Activated CD4-positive, alpha-beta T cell treated with anti-CD3 and anti-CD28 coated beads, Interleukin-2, amount 50 U/mL, for 16 hours (primary cell): ENCODE data around the gene PMP22.
"Not testable (repeated sequence)": the region's sequence is repeated elsewhere in the genome, so short reads cannot be mapped to it uniquely, and the experiment has no call there.

Source experiments
- DNase-seq: peaks from one replicate; pipeline ENCODE4 v3.0.0-alpha.2; 2020

Gene PMP22

GRCh38 chr17:15250135-15250860 lies 14.8 kb downstream of the PMP22 start:
- DNase-seq = no peak

DNA sequence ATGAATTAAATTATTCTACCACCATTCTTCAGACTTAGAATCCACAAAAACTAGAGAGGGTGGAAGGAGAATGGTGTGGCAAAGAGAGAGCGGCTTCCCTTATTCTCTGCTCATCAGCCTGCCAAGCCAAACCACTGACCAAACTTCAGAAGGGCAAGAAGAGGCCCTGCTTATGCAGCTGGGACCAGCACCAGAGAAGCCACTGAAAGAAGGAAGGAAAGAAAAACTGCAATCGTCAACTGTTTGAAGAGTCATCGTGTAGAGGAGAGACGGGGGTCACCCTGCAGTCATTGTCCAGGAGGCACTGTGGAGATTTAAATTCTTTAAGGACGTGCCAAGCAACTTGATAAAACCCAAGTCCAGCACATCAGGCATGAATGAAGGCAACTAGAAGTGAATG lies 15.6 kb downstream of the PMP22 start:
- DNase-seq = no peak

DNA sequence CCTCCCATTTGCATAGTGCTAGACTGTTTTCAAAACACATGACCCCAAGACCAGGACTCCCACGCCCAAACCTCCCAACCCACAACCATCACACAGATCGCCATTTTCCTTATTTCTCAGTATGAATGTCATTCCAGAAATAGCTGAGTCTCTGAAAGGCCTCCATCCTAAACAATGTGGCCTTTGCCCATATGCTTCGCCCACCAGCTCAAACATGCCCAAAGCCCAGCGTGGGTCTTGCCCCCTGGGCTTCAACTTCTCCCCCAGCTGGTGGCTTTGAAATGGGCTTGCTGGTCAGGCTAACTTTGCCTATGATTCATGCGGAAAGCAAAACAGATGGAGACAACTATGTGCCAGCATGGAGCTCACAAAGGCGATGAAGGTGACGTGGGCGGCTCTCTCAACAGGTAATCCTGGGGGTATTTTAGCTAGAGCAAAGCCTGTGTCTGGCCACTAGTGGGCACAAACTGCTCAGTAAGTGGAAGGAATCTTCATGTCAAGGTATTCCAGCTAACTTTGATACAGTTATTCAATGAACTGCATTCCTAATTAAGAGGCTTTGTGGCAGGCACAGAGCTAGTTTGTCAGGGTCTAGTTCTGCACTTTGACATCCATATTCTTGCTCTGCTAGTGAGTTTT lies 17.1 kb downstream of the PMP22 start:
- no peak for DNase-seq

- DNase-seq = no peak
These were observed 20.1 kb downstream of the PMP22 start for GRCh38 chr17:15245054-15245453.

GRCh38 chr17:15240644-15241043 lies 24.5 kb downstream of the PMP22 start:
- DNase-seq = no peak

DNA sequence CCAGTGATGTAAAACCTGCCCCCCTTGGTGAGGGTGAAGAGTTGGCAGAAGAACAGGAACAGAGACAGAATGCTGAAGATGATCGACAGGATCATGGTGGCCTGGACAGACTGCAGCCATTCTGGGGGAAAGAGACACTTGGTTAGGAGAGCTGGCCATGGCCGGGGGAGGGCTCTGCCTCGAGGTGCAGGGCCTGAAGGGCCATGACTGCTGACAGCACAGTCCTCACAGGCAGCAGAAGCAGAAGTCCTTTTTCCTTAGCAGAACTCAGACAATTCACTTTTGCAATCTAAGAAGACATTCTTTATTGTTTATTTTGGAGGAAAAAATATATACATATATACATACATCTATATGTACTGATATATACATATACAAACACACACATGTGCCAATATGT lies 25.6 kb downstream of the PMP22 start:
- DNase-seq = no peak

GRCh38 chr17:15238676-15239422 lies 26.3 kb downstream of the PMP22 start:
- DNase-seq = no peak

GRCh38 chr17:15238057-15238456 lies 27.1 kb downstream of the PMP22 start:
- no peak for DNase-seq

DNA sequence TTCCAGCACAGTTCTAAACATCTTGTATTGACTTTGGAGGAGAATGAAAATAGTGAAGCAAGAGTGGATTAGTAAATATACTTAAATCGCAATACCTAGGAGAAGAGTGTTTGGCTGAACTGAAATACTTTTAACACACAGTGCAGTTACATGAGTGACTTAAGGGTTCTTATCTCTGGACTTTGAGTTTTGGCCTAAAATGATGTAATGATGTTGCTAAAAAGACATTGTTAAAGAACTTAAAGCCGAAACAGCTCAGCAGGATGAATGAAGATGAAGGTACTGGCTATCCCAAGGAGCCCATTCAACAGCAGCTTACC lies 28.1 kb downstream of the PMP22 start:
- DNase-seq = no peak

- no peak for DNase-seq
These were observed 28.6 kb downstream of the PMP22 start for GRCh38 chr17:15236281-15237105.

- DNase-seq = no peak
These were observed 31.2 kb downstream of the PMP22 start for GRCh38 chr17:15233971-15234370.

DNA sequence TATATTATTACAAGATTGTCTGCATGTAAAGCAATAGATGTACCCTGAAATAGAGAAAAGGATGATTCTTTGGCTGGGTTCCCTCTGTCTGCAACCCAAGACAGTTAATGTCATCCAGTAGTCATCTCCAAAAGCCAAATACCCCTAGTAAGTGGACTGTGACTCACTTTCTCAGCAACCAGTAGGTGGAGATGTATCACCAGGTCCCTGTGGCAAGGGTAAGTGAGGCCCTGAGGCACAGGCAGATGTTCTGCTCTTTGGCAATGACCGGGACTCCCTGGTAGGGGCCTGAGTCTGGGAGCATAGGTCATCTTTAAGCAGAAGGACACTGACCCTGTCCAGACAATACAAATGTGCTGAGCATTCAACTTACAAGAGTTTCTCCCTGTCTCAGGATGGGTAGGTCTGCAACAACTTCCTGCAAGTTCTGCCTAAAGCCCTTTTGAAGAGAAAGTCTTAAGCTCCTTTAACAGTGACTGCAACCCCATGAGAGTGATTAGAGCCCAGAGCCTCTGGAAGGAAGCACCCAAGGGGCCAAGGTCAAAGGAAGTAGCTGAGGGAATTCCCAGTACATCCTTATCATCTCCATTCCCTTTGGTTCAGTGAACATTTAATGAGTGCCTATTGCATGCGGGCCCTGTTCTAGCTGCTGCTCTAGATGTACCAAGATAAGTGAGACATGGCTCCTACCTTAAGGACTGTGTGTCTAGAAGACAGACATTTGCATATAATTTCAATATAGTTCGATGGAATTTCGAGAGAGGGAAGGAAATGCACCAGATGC lies 31.9 kb downstream of the PMP22 start:
- DNase-seq = peak; percentile 21

DNA sequence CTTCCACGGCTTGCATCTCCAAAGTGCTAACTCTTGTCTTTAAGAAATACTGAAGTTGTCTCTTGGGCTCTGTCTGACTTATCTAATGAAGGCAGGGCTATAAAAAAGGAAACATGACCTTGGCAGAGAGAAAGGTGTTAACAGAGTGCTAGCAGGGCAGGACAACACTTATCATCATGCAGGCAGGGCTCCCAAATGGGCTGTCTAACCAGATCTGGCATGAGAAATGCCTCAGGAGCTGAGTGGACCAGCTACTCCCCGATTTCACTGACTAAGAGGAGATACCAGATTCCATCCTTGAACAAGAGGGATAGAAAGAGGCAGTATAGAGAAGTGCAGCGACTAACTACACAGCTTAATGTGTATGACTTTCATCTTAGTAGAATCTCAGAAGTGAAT lies 32.6 kb downstream of the PMP22 start:
- no peak for DNase-seq

DNA sequence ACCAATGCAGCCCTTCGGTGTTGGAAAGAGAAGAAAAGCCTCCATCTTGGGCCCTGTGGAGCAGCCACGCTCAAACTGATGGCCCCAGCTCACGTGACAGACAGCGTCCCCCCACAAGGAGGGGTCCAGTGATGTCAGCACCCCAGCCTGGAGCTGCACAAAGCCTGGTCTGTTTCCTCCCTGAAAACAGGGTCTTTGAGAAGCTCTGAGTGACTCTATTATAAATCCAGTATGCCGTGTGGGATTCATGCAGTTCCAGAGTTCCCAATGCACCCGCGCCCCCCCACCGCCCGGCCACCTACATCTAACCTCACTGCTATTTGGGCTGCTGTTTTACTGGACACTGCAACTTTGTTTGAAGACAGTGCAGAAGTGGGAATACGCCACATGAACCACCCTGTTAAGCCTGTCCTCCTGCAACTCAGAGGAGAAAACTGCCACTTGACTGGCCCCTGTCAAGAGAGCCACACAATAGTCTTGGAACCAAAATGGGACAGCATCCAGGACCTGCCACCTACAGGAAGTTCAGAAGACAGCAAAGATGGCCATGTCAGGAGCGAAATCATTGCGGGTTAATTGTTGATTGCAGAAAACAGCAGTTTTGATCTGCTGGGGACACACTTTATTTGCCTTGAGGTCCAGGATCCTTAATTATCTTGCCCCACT lies 33.1 kb downstream of the PMP22 start:
- no peak for DNase-seq

DNA sequence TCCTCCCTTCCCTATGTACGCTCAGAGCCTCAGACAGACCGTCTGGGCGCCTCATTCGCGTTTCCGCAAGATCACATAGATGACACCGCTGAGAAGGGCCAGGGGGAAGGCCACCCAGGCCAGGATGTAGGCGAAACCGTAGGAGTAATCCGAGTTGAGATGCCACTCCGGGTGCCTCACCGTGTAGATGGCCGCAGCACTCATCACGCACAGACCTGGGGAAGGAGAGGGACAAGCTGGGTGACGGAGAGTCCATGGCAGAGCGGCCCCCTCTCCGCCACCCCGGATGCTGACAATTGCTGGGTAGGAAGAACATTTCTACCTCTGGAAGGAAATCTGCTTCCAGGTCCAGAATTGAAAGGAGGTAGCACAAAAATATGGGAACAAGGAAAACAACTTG lies 34.3 kb downstream of the PMP22 start:
- DNase-seq = no peak

DNA sequence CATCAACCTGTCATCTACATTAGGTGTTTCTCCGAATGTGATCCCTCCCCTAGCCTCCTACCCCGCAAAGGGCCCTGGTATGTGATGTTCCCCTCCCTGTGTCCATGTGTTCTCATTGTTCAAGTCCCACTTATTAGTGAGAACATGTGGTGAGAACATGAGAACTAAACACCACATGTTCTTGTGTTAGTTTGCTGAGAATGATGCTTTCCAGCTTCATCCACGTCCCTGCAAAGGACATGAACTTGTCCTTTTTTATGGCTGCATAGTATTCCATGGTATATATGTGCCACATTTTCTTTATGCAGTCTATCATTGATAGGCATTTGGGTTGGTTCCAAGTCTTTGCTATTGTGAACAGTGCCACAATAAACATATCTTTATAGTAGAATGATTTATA lies 43.3 kb downstream of the PMP22 start:
- not testable (repeated sequence) for DNase-seq

DNA sequence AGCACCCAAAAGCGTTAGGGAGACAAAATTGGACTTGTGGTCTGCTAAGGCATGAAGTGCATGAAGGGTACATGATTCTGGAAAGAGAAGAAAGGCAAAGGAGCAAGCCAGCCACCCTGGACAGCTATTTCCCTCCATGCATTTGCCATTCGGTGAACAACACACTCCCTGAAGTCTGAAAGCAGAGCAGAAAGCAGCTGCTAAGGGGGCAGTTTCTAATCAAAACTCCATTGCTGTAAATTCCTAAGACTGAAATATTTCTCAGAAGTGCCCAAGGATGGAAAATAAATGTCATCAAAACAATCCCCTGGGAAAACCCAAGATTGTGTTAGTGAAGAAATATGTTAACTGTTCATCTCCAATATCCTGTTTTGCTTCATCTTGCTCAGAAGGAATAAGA lies 44.3 kb downstream of the PMP22 start:
- DNase-seq = no peak

- DNase-seq = no peak
These were observed 48.6 kb downstream of the PMP22 start for GRCh38 chr17:15216481-15216880.

- DNase-seq = peak; percentile 18
These were observed 51.6 kb downstream of the PMP22 start for GRCh38 chr17:15213381-15214087.

- no peak for DNase-seq
These were observed 54.9 kb downstream of the PMP22 start for GRCh38 chr17:15210247-15210646.

GRCh38 chr17:15203062-15203461 lies 62.1 kb downstream of the PMP22 start:
- DNase-seq = not testable (repeated sequence)
